ENCODE data around the gene RSF1.

GRCh38 chr11:77668760-77669159 is 151.8 kb downstream of the RSF1 start:
- TF ChIP-seq CTCF (conservative IDR thresholded peaks at IDR 0.05 in 1 of 2, IDR thresholded peaks at IDR 0.05 in 1 of 2; ENCODE audit: extremely low read depth in 1 of 2, insufficient read depth in 1 of 2, low read depth in 1 of 2, low read length in 2 of 2) (no peak), EZH2 (IDR thresholded peaks at IDR 0.05; ENCODE audit: borderline replicate concordance, low read length) (no peak)

Data from mammary epithelial cell (primary cell).